MM.1S (cell line): Measurements from ENCODE around the gene PHOX2A.

Experiments used
- DNase-seq: peaks from one replicate; pipeline ENCODE4 v3.0.0-alpha.2; 2015
- H2AFZ ChIP-seq: fragments of 300-600 bp; sonication (generic); 2 replicates; pipeline ENCODE4 v1.6.0; 2016; ENCODE audit warnings: antibody characterized with exemption, low read length
- H3F3A ChIP-seq: fragments of 300-600 bp; sonication (generic); 2 replicates; pipeline ENCODE4 v1.6.1; 2016; ENCODE audit warnings: mild to moderate bottlenecking, antibody characterized with exemption, low read length, moderate library complexity, mixed read lengths; ENCODE audit not compliant: insufficient read depth
- H3K27ac ChIP-seq: fragments of 300-600 bp; sonication (generic); 2 replicates; pipeline ENCODE4 v1.5.1; 2016; ENCODE audit warnings: mild to moderate bottlenecking, low read length
- H3K27me3 ChIP-seq: fragments of 300-600 bp; sonication (generic); replicated peaks from 2 replicates; pipeline ENCODE4 v1.6.0; 2016; ENCODE audit warnings: low read length; ENCODE audit not compliant: insufficient read depth
- H3K36me3 ChIP-seq: fragments of 300-600 bp; sonication (generic); replicated peaks from 2 replicates; pipeline ENCODE4 v1.6.1; 2016; ENCODE audit warnings: mild to moderate bottlenecking, low read length, mixed read lengths; ENCODE audit not compliant: insufficient read depth
- H3K4me1 ChIP-seq: fragments of 300-600 bp; sonication (generic); 2 replicates; pipeline ENCODE4 v1.6.1; 2016; ENCODE audit warnings: low read length, mixed read lengths
- H3K4me2 ChIP-seq: fragments of 300-600 bp; sonication (generic); 2 replicates; pipeline ENCODE4 v1.6.0; 2016; ENCODE audit warnings: low read depth, low read length
- H3K4me3 ChIP-seq: fragments of 300-600 bp; sonication (generic); 2 replicates; pipeline ENCODE4 v1.5.1; 2016; ENCODE audit warnings: low read length, mixed read lengths
- H3K79me2 ChIP-seq: fragments of 300-600 bp; sonication (generic); 2 replicates; pipeline ENCODE4 v1.6.1; 2016; ENCODE audit warnings: mixed run types, low read length, mixed read lengths
- H3K9ac ChIP-seq: fragments of 300-600 bp; sonication (generic); 2 replicates; pipeline ENCODE4 v1.6.1; 2016; ENCODE audit warnings: low read length, mixed read lengths
- H3K9me2 ChIP-seq: fragments of 300-600 bp; sonication (generic); replicated peaks from 2 replicates; pipeline ENCODE4 v1.6.1; 2016; ENCODE audit warnings: mild to moderate bottlenecking, low read length, mixed read lengths; ENCODE audit not compliant: insufficient read depth
- H3K9me3 ChIP-seq: fragments of 300-600 bp; sonication (generic); replicated peaks from 2 replicates; pipeline ENCODE4 v1.6.1; 2016; ENCODE audit warnings: mild to moderate bottlenecking, low read length, mixed read lengths; ENCODE audit not compliant: insufficient read depth
- H4K20me1 ChIP-seq: fragments of 300-600 bp; sonication (generic); 2 replicates; pipeline ENCODE4 v1.6.1; 2016; ENCODE audit warnings: mild to moderate bottlenecking, low read length, moderate library complexity, mixed read lengths; ENCODE audit not compliant: insufficient read depth
- EZH2 ChIP-seq: fragments of 300-600 bp; sonication (generic); optimal IDR thresholded peaks from 2 replicates; pipeline ENCODE3; 2017; ENCODE audit warnings: low read depth, mild to moderate bottlenecking, antibody characterized with exemption, low read length, mixed read lengths
- EZH2phosphoT487 ChIP-seq: fragments of 300-600 bp; sonication (generic); IDR thresholded peaks from 2 replicates; pipeline ENCODE4 v1.6.1; 2018; ENCODE audit warnings: antibody characterized with exemption, low read length
- TF ChIP-seq, protein P1 (sequence below): fragments of 300-600 bp; sonication (generic); IDR thresholded peaks from 2 replicates; pipeline ENCODE4 v1.5.1; 2016; ENCODE audit warnings: antibody characterized with exemption, low read length, mixed read lengths

PHOX2A gene

DNA sequence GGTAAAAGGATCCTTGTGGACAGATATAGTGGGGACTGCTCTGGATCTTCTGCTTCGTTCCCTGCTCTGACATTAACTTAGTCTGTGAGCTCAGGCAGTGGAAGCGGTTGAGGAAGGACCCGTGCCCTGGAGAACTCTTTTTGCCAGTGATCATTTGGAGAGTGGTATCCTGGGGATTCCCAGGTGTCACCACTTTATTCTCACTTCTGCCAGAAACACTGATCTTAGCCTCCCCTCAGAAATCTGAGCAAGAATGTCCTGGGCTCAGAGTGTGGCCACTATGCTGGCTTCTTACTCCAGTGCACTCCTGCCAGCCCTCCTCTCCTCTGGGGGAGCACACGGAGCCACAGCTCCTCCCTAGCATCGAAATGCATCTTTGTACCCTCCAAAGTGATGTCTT lies 7.6 kb upstream of the PHOX2A start:
- H3F3A ChIP-seq: peaks cover 21% of the 10 kb centered on the region
- no peaks in the 10 kb centered on the region for H3K9me2 ChIP-seq
- H3K27me3 ChIP-seq: no peaks in the 10 kb centered on the region
- TF ChIP-seq EZH2phosphoT487 (no peak), EZH2 (no peak)
- TF ChIP-seq, protein P1, sequence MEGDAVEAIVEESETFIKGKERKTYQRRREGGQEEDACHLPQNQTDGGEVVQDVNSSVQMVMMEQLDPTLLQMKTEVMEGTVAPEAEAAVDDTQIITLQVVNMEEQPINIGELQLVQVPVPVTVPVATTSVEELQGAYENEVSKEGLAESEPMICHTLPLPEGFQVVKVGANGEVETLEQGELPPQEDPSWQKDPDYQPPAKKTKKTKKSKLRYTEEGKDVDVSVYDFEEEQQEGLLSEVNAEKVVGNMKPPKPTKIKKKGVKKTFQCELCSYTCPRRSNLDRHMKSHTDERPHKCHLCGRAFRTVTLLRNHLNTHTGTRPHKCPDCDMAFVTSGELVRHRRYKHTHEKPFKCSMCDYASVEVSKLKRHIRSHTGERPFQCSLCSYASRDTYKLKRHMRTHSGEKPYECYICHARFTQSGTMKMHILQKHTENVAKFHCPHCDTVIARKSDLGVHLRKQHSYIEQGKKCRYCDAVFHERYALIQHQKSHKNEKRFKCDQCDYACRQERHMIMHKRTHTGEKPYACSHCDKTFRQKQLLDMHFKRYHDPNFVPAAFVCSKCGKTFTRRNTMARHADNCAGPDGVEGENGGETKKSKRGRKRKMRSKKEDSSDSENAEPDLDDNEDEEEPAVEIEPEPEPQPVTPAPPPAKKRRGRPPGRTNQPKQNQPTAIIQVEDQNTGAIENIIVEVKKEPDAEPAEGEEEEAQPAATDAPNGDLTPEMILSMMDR: no peak
- H2AFZ ChIP-seq: no peak overlapping the region
- H3K27ac ChIP-seq: no peak overlapping the region
- H4K20me1 ChIP-seq: no peaks in the 10 kb centered on the region
- no peaks in the 10 kb centered on the region for H3K79me2 ChIP-seq
- H3K4me2 ChIP-seq: no peak overlapping the region
- no peaks in the 10 kb centered on the region for H3K9me3 ChIP-seq
- H3K36me3 ChIP-seq: no peaks in the 10 kb centered on the region
- no peak for DNase-seq
- H3K4me3 ChIP-seq: no peak overlapping the region
- no peak overlapping the region for H3K9ac ChIP-seq
- H3K4me1 ChIP-seq: peaks cover 29% of the 10 kb centered on the region

DNA sequence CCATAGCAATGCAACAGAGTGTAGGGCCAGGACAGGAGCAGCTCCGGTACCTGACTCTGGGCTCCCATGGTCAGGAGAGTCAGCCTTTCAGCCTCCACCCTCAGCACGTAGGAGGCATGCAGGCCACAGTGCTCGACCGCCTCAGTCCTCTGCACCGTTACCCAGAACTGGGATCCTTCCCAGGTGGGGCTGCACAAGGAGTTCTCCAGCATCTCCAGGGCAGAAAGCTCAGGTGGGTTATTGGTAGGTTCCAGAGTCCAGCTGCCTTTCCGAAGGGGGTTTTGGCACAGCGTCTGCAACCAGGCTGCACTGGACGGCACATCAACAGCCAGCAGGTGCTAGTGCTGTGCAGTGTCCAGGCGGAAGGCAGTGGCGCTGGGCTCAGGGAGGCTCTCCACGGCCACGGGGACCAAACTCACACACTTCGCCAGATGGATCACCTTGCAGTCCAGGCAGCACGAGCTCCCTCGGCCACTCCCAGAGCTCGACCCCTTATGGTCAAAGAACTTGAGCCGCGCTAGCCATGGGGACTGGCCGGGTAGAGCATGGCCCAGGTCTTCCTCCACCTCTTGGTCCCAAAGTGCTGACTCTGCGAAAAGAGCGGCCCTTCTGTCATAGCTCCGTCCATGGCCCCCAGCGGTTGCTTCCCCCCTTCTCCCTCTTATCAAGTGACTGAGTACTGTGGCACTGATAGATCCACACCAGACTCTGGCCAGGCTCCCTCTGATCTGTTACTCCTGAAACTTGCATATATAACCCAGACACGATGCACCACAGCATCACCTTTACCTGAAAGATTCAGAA lies 6.9 kb upstream of the PHOX2A start:
- Histone ChIP-seq H3K9me2 (no peaks in the 10 kb centered on the region), H3F3A (peaks cover 15% of the 10 kb centered on the region), H3K4me2 (no peak overlapping the region), H3K4me3 (no peak overlapping the region), H2AFZ (no peak overlapping the region), H3K9ac (no peak overlapping the region), H3K9me3 (no peaks in the 10 kb centered on the region), H3K4me1 (peaks cover 22% of the 10 kb centered on the region), H4K20me1 (no peaks in the 10 kb centered on the region), H3K79me2 (no peaks in the 10 kb centered on the region), H3K36me3 (no peaks in the 10 kb centered on the region), H3K27me3 (no peaks in the 10 kb centered on the region), H3K27ac (no peak overlapping the region)
- no peak for TF ChIP-seq EZH2
- TF ChIP-seq, protein P1: no peak
- TF ChIP-seq EZH2phosphoT487: no peak
- no peak for DNase-seq

DNA sequence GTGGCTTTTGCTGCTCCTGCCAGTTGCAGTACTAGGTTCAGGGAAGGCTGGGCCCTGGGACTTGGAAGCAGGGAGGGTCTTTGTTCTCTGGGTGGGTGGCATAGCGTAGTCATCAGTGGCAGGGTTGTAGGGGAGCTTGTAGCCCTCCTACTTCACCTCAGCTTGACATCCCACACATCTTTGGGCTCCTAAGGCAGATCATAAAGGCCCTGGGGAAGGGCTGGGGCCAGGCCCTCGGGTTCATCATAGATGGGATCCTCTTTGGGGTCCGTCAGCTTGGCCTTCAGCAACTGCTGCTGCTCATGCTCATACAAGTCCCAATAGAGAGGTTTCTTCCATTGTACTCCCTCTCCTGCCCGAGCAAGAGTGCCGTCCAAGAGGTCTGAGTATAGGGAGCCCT lies 6.0 kb upstream of the PHOX2A start:
- Histone ChIP-seq H3K27me3 (0 out of 2 replicates have a peak, but pooled peaks cover under 1% of the 10 kb centered on the region), H3K36me3 (no peaks in the 10 kb centered on the region), H4K20me1 (no peaks in the 10 kb centered on the region), H2AFZ (no peak overlapping the region), H3K9me3 (no peaks in the 10 kb centered on the region), H3K4me1 (peaks cover 13% of the 10 kb centered on the region), H3K79me2 (no peaks in the 10 kb centered on the region), H3K27ac (no peak overlapping the region), H3K9ac (no peak overlapping the region), H3K4me2 (no peak overlapping the region), H3K9me2 (no peaks in the 10 kb centered on the region), H3F3A (peaks cover 6% of the 10 kb centered on the region), H3K4me3 (no peak overlapping the region)
- no peak for TF ChIP-seq EZH2
- TF ChIP-seq, protein P1: no peak
- no peak for TF ChIP-seq EZH2phosphoT487
- no peak for DNase-seq
